SU-DHL-6 (cell line): ENCODE results near the gene ZNF529.

ENCODE experiments used
- H2AFZ ChIP-seq: fragments of 200-600 bp; sonication (generic); 2 replicates; pipeline ENCODE4 v1.6.1; 2014; ENCODE audit warnings: low read depth, mild to moderate bottlenecking, moderate library complexity, mixed read lengths, antibody characterized with exemption, low read length; ENCODE audit not compliant: severe bottlenecking
- H3F3A ChIP-seq: fragments of 200-600 bp; shearing (Covaris generic); 2 replicates; pipeline ENCODE4 v1.6.0; 2016; ENCODE audit warnings: antibody characterized with exemption, mild to moderate bottlenecking; ENCODE audit not compliant: insufficient read depth
- H3K27ac ChIP-seq: fragments of 200-600 bp; sonication (generic); 2 replicates; pipeline ENCODE4 v1.5.1; 2016; ENCODE audit warnings: low read depth, mild to moderate bottlenecking, low read length, moderate library complexity, mixed read lengths
- H3K27me3 ChIP-seq: fragments of 200-600 bp; sonication (generic), shearing (Covaris generic); 2 replicates; pipeline ENCODE4 v1.6.0; 2014; ENCODE audit warnings: mild to moderate bottlenecking, low read length
- H3K36me3 ChIP-seq: fragments of 200-600 bp; sonication (generic); 2 replicates; pipeline ENCODE4 v1.6.1; 2014; ENCODE audit warnings: mild to moderate bottlenecking, low read length, mixed read lengths
- H3K4me2 ChIP-seq: fragments of 300-600, 200-600 bp; shearing (Covaris generic), sonication (generic); 2 replicates; pipeline ENCODE4 v1.6.0; 2014; ENCODE audit warnings: low read length, low read depth, mild to moderate bottlenecking; ENCODE audit not compliant: poor library complexity, severe bottlenecking
- H3K4me3 ChIP-seq: fragments of 200-600 bp; sonication (generic); 2 replicates; pipeline ENCODE4 v1.5.1; 2014; ENCODE audit warnings: antibody characterized with exemption, low read length, mild to moderate bottlenecking, mixed read lengths; ENCODE audit not compliant: insufficient read depth, poor library complexity, severe bottlenecking
- H3K79me2 ChIP-seq: fragments of 200-600 bp; sonication (generic); 2 replicates; pipeline ENCODE4 v1.6.1; 2014; ENCODE audit warnings: mild to moderate bottlenecking, low read length, moderate library complexity; ENCODE audit not compliant: insufficient read depth
- H3K9ac ChIP-seq: fragments of 200-600 bp; sonication (generic); 2 replicates; pipeline ENCODE4 v1.7.0; 2014; ENCODE audit warnings: mild to moderate bottlenecking, low read length
- H3K9me2 ChIP-seq: fragments of 200-600 bp; sonication (generic); replicated peaks from 2 replicates; pipeline ENCODE4 v1.6.1; 2014; ENCODE audit warnings: low read length; ENCODE audit not compliant: insufficient read depth
- H3K9me3 ChIP-seq: fragments of 200-600 bp; sonication (generic); 2 replicates; pipeline ENCODE4 v1.6.1; 2014; ENCODE audit warnings: low read length, mixed read lengths; ENCODE audit not compliant: insufficient read depth
- H4K20me1 ChIP-seq: fragments of 200-600 bp; sonication (generic); 2 replicates; pipeline ENCODE4 v1.6.1; 2014; ENCODE audit warnings: low read depth, mild to moderate bottlenecking, antibody characterized with exemption, low read length, moderate library complexity, mixed read lengths
- EZH2phosphoT487 ChIP-seq: fragments of 200-600 bp; sonication (generic), shearing (Covaris generic); conservative IDR thresholded peaks from 2 replicates; pipeline ENCODE4 v1.6.1; 2018; ENCODE audit warnings: mild to moderate bottlenecking, antibody characterized with exemption, low read length, moderate library complexity, mixed read lengths
- TF ChIP-seq, protein P1 (sequence below): fragments of 200-600 bp; sonication (generic); IDR thresholded peaks from one replicate; pipeline ENCODE4 v1.5.1; 2017; ENCODE audit warnings: antibody characterized with exemption, mild to moderate bottlenecking, low read length, moderate library complexity; ENCODE audit not compliant: insufficient read depth, poor library complexity, severe bottlenecking

The ZNF529 gene

DNA sequence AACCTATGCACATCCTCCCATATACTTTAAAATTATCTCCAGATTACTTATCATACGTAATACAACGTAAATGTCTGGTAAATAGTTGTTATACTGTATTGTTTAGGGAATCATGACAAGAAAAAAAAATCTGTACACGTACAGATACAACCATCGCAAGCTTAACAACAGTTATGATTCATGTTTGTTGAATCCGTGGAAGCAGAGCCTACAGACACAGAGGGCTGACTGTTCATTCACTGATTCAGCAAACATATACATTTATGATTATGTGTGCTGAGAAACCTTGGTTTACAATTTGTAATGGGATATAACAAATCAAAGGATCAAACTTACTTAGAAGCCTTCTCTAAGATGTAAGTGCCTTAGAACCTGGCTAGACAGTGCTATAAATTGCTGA is 46.5 kb downstream of the ZNF529 start:
- H3K27ac ChIP-seq, result no peak overlapping the region
- H3K79me2 ChIP-seq, result peaks cover 62% of the 10 kb centered on the region
- H3K27me3 ChIP-seq, result no peaks in the 10 kb centered on the region
- peak overlapping the region; percentile 65 for H3K4me3 ChIP-seq
- peaks cover 5% of the 10 kb centered on the region; the same call in 1 of the 2 replicates for H3F3A ChIP-seq
- no peaks in the 10 kb centered on the region for H4K20me1 ChIP-seq
- H3K9ac ChIP-seq, result 0 out of 2 replicates have a peak overlapping the region, but pooled peaks have one; percentile 82
- no peak for TF ChIP-seq EZH2phosphoT487
- TF ChIP-seq, protein P1, sequence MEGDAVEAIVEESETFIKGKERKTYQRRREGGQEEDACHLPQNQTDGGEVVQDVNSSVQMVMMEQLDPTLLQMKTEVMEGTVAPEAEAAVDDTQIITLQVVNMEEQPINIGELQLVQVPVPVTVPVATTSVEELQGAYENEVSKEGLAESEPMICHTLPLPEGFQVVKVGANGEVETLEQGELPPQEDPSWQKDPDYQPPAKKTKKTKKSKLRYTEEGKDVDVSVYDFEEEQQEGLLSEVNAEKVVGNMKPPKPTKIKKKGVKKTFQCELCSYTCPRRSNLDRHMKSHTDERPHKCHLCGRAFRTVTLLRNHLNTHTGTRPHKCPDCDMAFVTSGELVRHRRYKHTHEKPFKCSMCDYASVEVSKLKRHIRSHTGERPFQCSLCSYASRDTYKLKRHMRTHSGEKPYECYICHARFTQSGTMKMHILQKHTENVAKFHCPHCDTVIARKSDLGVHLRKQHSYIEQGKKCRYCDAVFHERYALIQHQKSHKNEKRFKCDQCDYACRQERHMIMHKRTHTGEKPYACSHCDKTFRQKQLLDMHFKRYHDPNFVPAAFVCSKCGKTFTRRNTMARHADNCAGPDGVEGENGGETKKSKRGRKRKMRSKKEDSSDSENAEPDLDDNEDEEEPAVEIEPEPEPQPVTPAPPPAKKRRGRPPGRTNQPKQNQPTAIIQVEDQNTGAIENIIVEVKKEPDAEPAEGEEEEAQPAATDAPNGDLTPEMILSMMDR, result no peak
- no peak overlapping the region for H2AFZ ChIP-seq
- H3K4me2 ChIP-seq, result peak overlapping the region; percentile 93
- H3K9me3 ChIP-seq, result no peaks in the 10 kb centered on the region
- peaks cover 6% of the 10 kb centered on the region for H3K36me3 ChIP-seq
- no peaks in the 10 kb centered on the region for H3K9me2 ChIP-seq

DNA sequence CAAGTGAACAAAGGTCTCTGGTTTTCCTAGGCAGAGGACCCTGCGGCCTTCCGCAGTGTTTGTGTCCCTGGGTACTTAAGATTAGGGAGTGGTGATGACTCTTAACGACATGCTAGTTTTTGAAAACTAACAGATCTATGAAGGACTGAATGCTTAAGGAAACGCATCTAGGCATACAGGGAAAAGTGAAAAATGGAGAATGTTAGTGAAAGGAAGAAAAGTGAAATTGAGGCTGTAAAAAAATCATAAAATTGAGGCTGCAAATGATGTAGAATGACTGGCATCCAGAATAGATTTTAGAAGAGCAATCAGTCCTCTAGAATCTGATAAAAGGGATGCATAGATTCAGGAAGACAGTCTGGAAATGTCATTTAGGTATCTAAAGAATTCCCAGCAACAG is 48.5 kb downstream of the ZNF529 start:
- no peak overlapping the region for H3K9ac ChIP-seq
- H3K36me3 ChIP-seq, result peaks cover 19% of the 10 kb centered on the region
- no peaks in the 10 kb centered on the region for H3K9me2 ChIP-seq
- no peak overlapping the region for H3K27ac ChIP-seq
- H3K9me3 ChIP-seq, result peaks cover 4% of the 10 kb centered on the region; the same call in 1 of the 2 replicates
- peaks cover 51% of the 10 kb centered on the region for H3K79me2 ChIP-seq
- H3K4me3 ChIP-seq, result no peak overlapping the region
- H3K4me2 ChIP-seq, result no peak overlapping the region
- no peaks in the 10 kb centered on the region for H4K20me1 ChIP-seq
- no peaks in the 10 kb centered on the region for H3F3A ChIP-seq
- no peaks in the 10 kb centered on the region for H3K27me3 ChIP-seq
- no peak for TF ChIP-seq EZH2phosphoT487
- TF ChIP-seq, protein P1, result no peak
- H2AFZ ChIP-seq, result no peak overlapping the region

DNA sequence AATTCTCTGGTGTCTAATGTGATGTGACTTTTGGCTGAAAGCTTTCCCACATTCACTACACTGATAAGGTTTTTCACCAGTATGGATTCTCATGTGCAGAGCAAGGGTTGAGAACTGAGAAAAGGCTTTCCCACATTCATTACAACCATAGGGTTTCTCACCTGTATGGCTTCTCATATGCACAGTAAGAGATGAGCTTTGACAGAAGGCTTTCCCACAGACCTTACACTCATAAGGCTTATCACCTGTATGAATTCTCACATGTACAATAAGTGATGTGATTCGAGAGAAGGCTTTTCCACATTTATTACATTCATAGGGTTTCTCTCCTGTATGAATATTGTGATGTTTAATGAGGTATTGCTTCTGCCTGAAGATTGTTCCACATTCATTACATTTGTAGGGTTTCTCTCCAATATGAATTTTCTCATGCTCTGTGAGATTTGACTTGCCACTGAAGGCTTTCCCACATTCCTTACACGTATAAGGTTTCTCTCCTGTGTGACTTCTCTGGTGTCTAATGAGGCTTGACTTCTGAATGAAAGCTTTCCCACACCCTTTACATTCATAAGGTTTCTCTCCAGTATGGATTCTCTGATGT is 59.0 kb downstream of the ZNF529 start:
- peaks cover 10% of the 10 kb centered on the region for H3K79me2 ChIP-seq
- H2AFZ ChIP-seq, result no peak overlapping the region
- TF ChIP-seq, protein P1, result no peak
- TF ChIP-seq EZH2phosphoT487, result no peak
- no peaks in the 10 kb centered on the region for H3F3A ChIP-seq
- H3K4me2 ChIP-seq, result no peak overlapping the region
- no peak overlapping the region for H3K9ac ChIP-seq
- peaks cover 62% of the 10 kb centered on the region for H3K9me3 ChIP-seq
- H3K27me3 ChIP-seq, result no peaks in the 10 kb centered on the region
- no peak overlapping the region for H3K4me3 ChIP-seq
- no peak overlapping the region for H3K27ac ChIP-seq
- no peaks in the 10 kb centered on the region for H3K9me2 ChIP-seq
- no peaks in the 10 kb centered on the region for H4K20me1 ChIP-seq
- peaks cover 73% of the 10 kb centered on the region for H3K36me3 ChIP-seq
